ELF-1 (cell line): Measurements from ENCODE around the gene STK4.
A peak's percentile ranks its signal among the peaks of the same experiment; 100 is the strongest.

Experiments
- DNase-seq: peaks from one replicate; pipeline ENCODE4 v3.0.0-alpha.2; 2016; ENCODE audit warnings: low read depth, low spot score

STK4 gene

GRCh38 chr20:45111799-45112471, 145.6 kb downstream of the STK4 start:
- DNase-seq: peak; percentile 22

DNA sequence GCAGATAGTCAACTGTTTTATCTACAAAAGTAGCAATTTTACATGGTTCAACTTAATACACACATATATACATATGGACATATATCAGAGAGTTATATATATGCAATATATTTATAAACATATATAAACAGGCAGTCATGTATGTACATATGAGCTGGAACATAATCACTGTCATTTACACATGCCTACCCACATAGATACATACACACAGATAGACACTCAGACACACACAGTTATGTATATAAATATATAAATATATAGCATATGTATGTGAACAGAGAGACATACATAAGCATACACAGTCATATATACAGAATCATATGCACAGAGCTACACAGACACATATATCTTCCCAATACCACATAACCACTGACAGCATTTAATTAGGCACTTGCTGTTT, 146.4 kb downstream of the STK4 start:
- no peak for DNase-seq

- DNase-seq: no peak
These were observed 147.6 kb downstream of the STK4 start for GRCh38 chr20:45113865-45114264.

DNA sequence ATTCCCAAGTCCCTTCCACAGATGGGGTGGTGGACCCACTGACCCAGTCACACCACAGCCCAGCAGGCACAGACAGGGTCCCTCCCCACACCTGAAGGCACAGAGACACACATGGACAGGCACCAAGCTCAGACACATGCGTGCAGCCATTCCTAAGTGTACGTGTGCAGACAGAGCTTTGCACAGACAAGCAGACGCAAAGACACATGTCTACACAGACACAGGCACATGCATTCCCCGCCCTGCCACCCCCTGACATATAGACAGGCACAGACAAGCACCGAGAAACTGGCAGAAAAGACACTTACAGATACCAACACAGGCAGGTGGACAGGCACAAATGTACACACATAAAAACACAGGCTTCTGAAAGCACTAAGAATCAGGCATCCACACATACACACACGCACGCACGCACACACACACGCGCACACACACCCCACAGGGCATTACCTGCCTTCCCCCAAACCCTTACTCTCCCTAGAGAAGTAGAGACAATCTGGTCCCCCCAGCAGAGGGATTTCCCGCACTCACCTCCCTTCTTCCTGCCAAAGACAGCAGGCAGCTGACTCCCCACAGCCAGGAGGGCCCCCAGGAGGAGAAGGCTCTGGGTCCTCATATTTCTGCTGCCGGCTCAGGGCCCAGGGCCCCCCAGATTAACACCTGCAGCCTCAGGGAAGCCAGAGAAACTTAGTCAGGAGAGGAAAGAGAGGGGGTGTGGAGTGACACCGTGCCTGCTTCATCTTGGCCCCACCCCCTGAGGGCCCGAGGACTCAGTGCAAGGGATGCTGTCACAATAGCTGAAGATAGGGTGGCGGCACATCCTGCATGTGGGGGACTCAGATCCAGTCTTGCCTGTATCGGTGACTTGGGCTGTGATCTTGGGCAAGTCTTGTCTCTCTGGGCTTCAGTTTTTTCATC, 148.4 kb downstream of the STK4 start, which contains the start of gene WFDC5:
WFDC5 (minus strand) TSS at position 710 of the 921 bp plus-strand sequence; CDS start at position 619, 91 bp downstream.
- no peak for DNase-seq

DNA sequence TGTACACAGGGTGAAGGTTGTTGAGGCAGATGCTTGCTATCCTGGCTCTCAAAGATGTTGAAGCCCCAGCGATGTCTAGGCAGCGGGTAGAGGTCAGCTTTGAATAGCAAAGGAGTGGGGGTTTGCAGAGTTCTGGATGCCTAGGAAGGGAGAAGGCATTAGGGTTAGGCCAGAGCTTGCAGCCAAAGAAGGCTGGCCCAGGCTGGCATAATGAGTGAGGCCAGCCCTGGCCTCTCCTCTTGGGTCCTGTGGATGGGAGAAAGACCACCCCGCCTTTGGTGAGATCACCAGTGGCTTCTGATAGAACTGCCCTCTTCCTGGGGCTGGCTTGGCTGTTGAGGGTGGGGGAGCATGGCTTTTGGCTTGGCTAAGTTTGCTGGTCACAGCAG, 149.1 kb downstream of the STK4 start:
- DNase-seq: no peak

DNA sequence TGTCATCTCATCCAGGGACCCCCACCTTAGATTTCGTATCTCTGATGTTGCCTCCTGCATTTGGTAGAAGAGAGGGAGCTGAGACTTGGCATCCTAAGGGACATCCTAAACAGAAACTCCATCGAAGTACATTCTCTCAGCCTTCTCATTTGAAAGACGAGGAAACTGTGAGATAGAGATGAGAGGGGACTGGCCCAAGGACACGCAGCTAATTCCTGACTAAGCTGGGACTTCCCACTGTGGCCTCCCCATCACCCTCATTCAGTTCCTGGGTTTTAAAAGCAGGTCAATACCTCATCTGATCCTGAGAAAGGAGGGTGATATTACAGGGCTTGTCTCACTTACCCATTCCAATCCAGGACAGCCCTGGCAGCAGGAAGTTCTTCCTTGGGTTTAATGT, 149.5 kb downstream of the STK4 start:
- DNase-seq: no peak

DNA sequence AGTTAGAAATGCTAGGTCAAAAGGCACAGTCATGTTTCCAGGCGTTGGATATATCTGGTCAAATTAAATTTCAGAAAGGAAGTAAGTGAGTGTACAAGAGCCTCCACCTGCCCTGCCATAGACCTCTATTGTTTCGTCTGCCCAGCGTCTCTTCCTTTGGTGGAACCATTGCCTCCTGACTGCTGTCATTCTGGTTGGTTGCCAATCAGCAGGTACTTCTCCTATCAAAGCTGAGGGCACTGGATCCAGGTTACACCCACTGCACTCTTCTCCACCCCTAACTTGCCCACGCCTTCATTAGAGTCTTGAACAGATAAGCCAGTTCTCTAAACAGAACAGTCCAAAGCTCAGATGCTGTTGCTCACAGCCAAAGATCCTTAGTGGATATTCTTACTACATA, 151.3 kb downstream of the STK4 start:
- DNase-seq: no peak

DNA sequence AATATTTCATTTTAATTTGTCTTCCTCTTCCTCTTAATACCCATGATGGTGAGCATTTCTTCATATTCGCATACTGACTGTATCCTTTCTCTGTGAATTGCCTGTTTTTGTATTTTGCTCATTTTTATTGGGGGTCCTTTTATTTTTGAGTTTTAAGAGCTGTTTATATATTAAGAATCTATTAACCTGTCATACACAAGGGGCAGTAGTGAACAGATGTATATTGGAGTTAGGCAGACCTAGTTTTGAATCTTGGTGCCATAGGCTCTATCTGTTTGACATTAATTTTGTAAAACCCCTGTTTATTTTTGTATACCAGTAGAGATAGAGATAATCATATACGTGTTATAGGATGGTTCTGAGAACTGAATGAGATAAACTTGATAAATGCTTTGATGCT, 151.7 kb downstream of the STK4 start:
- DNase-seq: no peak

DNA sequence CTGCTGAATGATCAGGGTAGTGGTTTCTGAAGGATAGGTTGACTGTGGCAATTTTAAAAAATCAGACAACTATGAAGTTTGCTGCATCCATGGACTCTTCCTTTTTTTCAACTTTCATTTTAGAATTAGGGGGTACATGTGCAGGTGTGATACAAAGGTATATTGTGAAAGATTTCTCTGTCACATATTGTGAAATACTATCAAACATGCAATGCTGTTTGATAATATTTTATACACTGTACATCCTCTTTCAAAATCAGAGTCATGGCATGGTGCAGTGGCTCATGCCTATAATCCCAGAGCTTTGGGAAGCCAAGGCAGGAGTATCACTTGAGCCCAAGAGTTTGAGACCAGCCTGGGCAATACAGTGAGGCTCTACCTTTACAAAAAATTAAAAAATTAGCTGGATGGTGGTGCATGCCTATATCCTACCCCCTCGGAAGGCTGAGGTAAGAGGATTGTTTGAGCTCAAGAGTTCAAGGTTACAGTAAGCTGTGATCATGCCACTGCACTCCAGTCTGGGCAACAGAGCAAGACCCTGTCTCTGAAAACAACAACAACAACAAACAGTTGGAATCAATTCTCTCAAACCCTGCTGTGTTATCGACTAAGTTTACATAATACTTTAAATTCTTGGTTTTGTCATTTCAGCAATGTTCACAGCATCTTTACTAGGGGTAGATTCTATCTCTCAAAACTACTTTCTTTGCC, 153.4 kb downstream of the STK4 start:
- no peak for DNase-seq

DNA sequence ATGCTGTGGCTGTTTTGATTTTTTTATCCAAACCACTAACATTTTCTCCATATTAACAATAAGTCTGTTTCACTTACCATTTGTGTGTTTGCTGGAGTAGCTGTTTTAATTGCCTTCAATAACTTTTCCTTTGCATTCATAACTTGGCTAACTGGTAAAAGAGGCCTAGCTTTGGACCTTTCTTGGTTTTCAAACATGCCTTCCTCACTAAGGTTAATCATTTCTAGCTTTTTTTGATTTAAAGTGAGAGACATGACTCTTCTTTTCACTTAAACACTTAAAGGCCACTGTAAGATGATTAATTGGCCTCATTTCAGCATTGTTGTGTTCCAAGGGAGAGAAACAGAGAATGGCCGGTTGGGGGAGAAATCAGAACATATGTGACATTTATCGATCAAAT, 155.1 kb downstream of the STK4 start:
- no peak for DNase-seq

DNA sequence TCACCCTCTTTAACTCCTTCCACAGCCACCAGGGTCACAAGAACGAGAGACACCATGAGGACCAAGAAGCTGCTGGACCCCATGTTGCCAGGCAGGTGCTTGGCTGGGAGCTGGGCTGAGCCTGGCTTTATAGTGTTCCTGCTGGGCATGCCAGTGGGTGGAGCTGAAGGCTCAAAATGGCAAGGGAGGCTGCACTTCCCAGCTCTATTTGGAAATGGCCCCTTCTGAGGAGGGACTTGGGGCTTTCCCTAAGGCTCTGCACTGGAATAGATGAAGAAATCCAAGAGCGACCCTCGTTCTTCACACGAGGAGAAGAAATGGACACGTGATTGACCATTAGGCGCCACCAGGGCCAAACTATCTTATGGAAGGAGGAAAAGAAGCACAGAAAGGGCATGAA, 158.1 kb downstream of the STK4 start, which contains the start of gene WFDC12:
WFDC12 (minus strand) TSS at position 101 of the 400 bp plus-strand sequence; CDS start at position 83, 18 bp downstream.
- DNase-seq: no peak

- no peak for DNase-seq
These were observed 161.8 kb downstream of the STK4 start for GRCh38 chr20:45128099-45128498.
